SIG-M5 (cell line): Measurements from ENCODE around the gene CPTP.

Source experiments
- DNase-seq: peaks from one replicate; lab custom pipeline; 2025; lab: John Stamatoyannopoulos, UW

CPTP gene

GRCh38 chr1:1319646-1319941 lies 5.0 kb upstream of the CPTP start:
- no peak for DNase-seq

DNA sequence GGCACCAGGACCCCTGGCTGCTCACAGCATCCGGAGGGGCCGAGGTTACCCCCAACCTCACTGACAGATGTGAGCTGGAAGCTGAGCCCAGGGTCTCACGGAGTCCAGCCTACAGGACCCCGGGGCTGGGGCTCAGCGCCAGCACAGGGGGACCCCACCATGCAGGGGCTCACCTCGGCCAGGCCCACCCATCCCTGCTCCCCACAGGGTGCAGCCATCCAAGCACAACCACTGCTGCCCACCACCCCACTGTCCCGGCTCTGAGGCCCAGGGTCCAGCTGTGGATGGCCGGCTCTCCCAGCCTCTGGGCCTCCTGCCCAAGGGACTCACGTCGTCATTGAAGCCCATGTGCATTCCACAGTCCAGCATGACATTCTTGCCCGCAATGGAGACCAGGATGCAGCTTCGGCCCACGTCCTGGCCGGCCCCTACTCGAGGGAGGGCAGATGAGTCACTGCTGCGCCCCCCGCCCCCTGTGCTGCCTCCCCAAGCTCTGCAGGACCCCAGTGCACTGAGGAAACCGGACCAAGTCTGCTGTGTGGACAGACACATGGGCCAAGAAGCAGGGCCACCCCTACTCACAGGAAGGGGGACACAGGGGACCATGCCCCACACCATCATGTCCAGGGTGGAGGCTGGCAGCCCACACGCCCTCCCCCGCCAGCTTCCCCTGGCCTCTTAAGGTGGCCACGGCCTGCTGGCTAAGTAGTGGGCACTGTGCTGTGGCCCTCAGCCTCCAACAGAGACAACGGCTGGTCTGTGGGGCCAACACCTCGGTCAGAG lies 3.7 kb upstream of the CPTP start:
- DNase-seq, result no peak

- no peak for DNase-seq
Observed at GRCh38 chr1:1321477-1321876, 3.1 kb upstream of the CPTP start.

DNA sequence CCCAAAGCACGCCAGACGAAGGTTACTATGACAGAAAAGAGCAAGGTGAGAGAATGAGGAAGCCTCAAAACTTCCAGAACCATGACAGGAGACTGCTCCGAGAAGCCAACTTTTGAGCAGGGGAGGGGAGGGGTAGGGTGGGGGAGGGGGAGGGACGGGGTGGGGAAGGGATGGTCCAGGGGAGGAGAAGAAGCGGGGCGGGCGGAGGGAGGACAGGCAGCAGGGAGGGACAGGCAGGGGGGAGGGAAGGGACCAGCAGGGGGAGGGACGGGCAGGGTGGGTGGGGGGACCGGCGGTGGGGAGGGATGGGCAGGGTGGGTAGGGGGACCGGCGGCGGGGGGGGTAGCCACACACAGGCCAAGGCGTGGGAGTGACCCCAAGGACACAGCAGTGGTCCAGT lies 2.2 kb upstream of the CPTP start:
- DNase-seq, result no peak

GRCh38 chr1:1322952-1323351 lies 1.6 kb upstream of the CPTP start:
- no peak for DNase-seq

GRCh38 chr1:1324084-1324523 lies 498 bp upstream of the CPTP start:
- no peak for DNase-seq

GRCh38 chr1:1325288-1326074 lies 879 bp downstream of the CPTP start:
- DNase-seq, result no peak

DNA sequence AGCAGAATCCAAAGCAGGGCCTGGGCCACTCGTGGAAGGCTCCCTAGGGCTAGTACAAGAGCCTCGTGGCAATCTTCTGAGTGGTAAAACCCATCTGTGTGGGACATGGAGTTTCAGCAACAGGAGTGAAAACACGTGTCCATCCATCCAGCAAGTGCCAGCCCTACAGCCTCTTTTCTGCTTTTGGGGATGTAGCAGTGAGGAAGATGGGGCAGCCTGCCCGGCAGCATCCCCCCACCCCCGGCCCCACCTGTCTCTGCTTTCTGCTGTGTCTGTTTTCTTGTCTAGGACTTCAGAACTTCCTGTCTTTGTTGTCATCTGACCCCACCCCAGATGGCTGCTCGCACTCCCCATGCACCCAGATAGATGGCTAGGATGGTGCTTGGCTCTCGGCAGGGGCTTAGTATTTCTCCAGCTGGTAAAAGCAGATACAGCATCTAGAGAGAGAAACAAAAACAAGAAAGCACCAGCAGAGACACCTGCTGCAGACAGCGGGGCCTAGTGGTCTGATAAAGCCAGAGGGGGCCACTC lies 1.5 kb downstream of the CPTP start:
- DNase-seq, result no peak

- DNase-seq, result no peak
Observed at GRCh38 chr1:1327291-1327690, 2.7 kb downstream of the CPTP start.

DNA sequence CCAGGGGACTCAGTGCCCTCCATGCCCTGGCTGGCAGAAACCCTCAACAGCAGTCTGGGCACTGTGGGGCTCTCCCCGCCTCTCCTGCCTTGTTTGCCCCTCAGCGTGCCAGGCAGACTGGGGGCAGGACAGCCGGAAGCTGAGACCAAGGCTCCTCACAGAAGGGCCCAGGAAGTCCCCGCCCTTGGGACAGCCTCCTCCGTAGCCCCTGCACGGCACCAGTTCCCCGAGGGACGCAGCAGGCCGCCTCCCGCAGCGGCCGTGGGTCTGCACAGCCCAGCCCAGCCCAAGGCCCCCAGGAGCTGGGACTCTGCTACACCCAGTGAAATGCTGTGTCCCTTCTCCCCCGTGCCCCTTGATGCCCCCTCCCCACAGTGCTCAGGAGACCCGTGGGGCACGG lies 3.7 kb downstream of the CPTP start:
- no peak for DNase-seq

DNA sequence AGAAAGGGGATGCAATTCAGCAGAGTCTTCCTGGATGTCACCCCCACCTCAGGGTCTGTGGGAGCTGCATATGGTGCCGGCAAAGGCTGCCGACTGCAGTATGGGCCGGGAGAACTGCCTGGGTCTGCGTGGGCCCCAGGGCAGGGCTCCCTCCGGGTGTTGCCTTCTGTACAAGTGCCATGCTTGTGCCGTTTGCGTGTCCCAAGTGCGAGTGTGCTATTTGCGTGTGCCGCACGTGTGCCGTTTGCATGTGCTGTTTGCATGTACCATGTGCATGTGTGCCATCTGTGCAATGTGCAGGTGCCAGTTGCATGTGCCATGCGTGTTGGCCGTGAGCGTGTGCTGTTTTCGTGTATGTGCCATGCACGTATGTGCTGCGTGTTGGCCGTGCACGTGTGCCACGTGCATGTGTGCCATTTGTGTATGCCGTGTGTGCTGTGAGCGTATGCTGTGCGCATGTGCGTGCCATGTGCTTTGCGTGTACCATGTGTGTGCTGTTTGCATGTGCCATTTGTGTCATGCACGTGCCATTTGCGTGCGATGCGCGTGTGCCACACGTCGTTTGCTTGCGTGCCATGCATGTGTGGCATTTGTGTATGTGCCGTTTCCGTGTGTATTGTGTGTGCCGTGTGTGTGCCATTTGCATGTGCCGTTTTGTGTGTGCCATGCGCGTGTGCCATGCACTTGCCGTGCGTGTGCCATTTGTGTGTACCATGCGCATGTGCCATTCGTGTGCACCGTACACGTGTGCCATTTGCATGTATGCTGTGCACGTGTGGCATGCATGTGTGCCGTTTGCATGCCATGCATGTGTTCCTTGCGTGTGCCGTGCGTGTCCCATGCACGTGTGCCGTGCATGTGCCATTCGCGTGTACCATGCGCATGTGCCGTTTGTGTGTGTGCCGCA lies 5.0 kb downstream of the CPTP start:
- DNase-seq, result no peak

GRCh38 chr1:1330366-1331067 lies 5.9 kb downstream of the CPTP start:
- no peak for DNase-seq

- no peak for DNase-seq
Observed at GRCh38 chr1:1331068-1331965, 6.7 kb downstream of the CPTP start, which contains the start of gene TAS1R3. TAS1R3 (plus strand) TSS chr1:1331280; CDS start chr1:1331346, 66 bp downstream.

- no peak for DNase-seq
Observed at GRCh38 chr1:1332031-1332755, 7.6 kb downstream of the CPTP start.

DNA sequence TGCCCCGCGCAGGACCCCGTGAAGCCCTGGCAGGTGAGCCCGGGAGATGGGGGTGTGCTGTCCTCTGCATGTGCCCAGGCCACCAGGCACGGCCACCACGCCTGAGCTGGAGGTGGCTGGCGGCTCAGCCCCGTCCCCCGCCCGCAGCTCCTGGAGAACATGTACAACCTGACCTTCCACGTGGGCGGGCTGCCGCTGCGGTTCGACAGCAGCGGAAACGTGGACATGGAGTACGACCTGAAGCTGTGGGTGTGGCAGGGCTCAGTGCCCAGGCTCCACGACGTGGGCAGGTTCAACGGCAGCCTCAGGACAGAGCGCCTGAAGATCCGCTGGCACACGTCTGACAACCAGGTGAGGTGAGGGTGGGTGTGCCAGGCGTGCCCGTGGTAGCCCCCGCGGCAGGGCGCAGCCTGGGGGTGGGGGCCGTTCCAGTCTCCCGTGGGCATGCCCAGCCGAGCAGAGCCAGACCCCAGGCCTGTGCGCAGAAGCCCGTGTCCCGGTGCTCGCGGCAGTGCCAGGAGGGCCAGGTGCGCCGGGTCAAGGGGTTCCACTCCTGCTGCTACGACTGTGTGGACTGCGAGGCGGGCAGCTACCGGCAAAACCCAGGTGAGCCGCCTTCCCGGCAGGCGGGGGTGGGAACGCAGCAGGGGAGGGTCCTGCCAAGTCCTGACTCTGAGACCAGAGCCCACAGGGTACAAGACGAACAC lies 8.3 kb downstream of the CPTP start:
- no peak for DNase-seq

- DNase-seq, result no peak
Observed at GRCh38 chr1:1333551-1334241, 9.1 kb downstream of the CPTP start.

- no peak for DNase-seq
Observed at GRCh38 chr1:1334835-1335234, 10.2 kb downstream of the CPTP start.

DNA sequence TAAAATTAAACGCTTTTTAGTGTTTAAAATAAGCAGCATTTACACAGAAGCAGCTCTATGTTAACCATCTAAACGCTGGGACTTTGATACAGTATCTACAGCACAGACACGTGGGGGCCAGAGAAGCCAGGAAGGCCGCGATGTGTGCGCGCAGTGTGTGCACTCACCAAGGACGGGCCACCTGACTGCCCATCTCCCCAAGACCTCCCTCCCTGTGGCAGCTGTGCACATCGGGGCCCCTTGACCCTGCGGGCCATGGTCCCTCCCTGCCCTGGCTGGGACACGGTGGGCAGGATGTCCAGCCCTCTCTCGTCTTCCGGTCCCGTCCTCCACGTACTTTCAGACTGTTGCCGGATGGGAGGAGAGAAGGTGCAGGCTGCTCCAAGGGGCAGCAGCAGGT lies 10.7 kb downstream of the CPTP start:
- DNase-seq, result no peak
